ENCODE measurements around the gene HOXC5. TPM values are rescaled to one million over a fixed set of nuclear protein-coding genes. Genes with fewer than 3 reads are reported as not detected.

Gene HOXC5
- not detected for polyA plus RNA-seq (2013)

DNA sequence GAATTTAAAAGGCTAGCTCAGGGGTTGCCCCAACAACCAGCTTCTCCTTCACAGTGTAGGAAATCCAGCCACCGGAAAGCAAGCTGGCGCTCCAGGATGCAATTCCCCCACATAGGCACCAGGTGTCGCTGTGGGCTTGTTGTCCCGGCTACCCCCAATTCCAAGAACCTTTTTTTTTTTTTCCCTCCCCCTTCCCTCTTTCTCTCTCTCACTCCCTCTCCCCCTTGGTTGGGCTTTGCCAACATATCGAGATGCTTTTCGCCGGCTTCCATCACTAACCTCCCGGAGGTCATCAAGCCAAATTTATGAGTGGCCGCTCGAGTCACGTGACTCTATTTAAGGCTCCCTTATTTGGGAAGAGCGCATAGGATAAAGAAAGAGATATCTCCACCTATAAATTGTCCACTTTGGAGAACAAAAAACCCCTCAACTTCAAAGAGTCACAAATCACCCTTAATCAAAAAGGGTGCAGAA, at the start of gene HOXC5:
HOXC5 (plus strand) TSS at position 424 of the 474 bp plus-strand sequence. CDS start 73 bp downstream, outside the sequence.
- no peaks in the 10 kb centered on the region for H3K36me3 ChIP-seq (ENCODE audit: control insufficient read depth in 4 of 4, insufficient read depth in 4 of 4, low read length in 3 of 4)
- peak; percentile 68 to 84 (median 80) for DNase-seq
- H3K4me1 ChIP-seq (ENCODE audit: control extremely low read depth in 1 of 4, control insufficient read depth in 4 of 4, insufficient read depth in 4 of 4, low read length in 3 of 4): peaks cover 0 to 27% (median 12%) of the 10 kb centered on the region in 4 experiments
- CTCF ChIA-PET: interaction anchor here (0.6 to 7.3 kb wide), 30 partner anchors 9 to 500 kb away, joined by 3 to 90 read pairs (median 6); partner anchors contain the start of genes HOXC4, HOXC8, HOXC9 and SMUG1
- H3K9me3 ChIP-seq (ENCODE audit: control extremely low read depth in 1 of 5, control insufficient read depth in 4 of 5, insufficient read depth in 2 of 5, low read depth in 1 of 5, low read length in 4 of 5): peaks cover 0 to 15% (median 2%) of the 10 kb centered on the region in 5 experiments
- H3K4me3 ChIP-seq (ENCODE audit: control insufficient read depth in 1 of 7, extremely low read depth in 1 of 7, insufficient read depth in 4 of 7, low read depth in 2 of 7, low read length in 6 of 7): peak within 1 kb of the TSS in 2 of 7 experiments; percentile 8 to 17
- POLR2A ChIA-PET: interaction anchor here (0.6 kb wide), 2 partner anchors 10 to 168 kb away, joined by 3 read pairs; no protein-coding TSS in a partner anchor
- H3K27ac ChIP-seq (ENCODE audit: insufficient read depth in 1 of 2, low read depth in 1 of 2, low read length in 2 of 2, poor library complexity in 1 of 2, severe bottlenecking in 2 of 2): no peak within 1 kb of the TSS
- H3K27me3 ChIP-seq (replicated peaks in 2 of 5; ENCODE audit: control insufficient read depth in 4 of 5, insufficient read depth in 5 of 5, low read length in 4 of 5): peaks cover 15 to 100% (median 71%) of the 10 kb centered on the region in 5 experiments
- 0% methylated on average over 7 of the region's 12 CpGs for WGBS (ENCODE audit: insufficient coverage)

DNA sequence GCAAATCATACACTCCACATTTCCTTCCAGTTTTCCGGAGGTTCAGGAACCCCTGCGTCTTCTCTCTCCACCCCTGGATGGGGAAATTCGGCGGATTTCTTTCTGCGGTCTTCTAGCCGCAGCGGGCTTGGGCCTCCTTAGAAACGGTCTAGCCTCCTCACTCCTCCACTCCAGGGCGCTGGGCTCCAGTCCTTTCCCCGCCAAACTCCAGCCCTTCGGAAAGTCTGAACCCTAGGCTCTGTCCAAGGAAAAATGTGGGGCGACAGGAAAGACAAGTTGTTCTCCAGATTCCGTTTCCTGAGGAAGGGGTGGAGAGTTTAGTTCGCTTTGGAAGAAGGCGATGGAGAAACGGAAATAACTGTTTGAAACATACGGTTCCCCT, 49.3 kb upstream of the HOXC5 start:
- Histone ChIP-seq H3K4me1 (ENCODE audit: control extremely low read depth in 1 of 4, control insufficient read depth in 4 of 4, insufficient read depth in 4 of 4, low read length in 3 of 4) (peaks cover 0 to 21% (median 17%) of the 10 kb centered on the region in 4 experiments), H3K36me3 (ENCODE audit: control insufficient read depth in 4 of 4, insufficient read depth in 4 of 4, low read length in 3 of 4) (no peaks in the 10 kb centered on the region), H3K27me3 (replicated peaks in 2 of 5; ENCODE audit: control insufficient read depth in 4 of 5, insufficient read depth in 5 of 5, low read length in 4 of 5) (peaks cover 37 to 99% (median 70%) of the 10 kb centered on the region in 5 experiments), H3K4me3 (ENCODE audit: control insufficient read depth in 1 of 7, extremely low read depth in 1 of 7, insufficient read depth in 4 of 7, low read depth in 2 of 7, low read length in 6 of 7) (no peak overlapping the region), H3K27ac (ENCODE audit: insufficient read depth in 1 of 2, low read depth in 1 of 2, low read length in 2 of 2, poor library complexity in 1 of 2, severe bottlenecking in 2 of 2) (no peak overlapping the region), H3K9me3 (ENCODE audit: control extremely low read depth in 1 of 5, control insufficient read depth in 4 of 5, insufficient read depth in 2 of 5, low read depth in 1 of 5, low read length in 4 of 5) (peaks cover 0 to 8% (median 0%) of the 10 kb centered on the region in 5 experiments)
- ChIA-PET CTCF (no interaction called here), POLR2A (no interaction called here)
- peak in 1 of 3 donors; percentile 38 for DNase-seq
- WGBS (ENCODE audit: insufficient coverage): 2% methylated on average over 11 of the region's 17 CpGs

DNA sequence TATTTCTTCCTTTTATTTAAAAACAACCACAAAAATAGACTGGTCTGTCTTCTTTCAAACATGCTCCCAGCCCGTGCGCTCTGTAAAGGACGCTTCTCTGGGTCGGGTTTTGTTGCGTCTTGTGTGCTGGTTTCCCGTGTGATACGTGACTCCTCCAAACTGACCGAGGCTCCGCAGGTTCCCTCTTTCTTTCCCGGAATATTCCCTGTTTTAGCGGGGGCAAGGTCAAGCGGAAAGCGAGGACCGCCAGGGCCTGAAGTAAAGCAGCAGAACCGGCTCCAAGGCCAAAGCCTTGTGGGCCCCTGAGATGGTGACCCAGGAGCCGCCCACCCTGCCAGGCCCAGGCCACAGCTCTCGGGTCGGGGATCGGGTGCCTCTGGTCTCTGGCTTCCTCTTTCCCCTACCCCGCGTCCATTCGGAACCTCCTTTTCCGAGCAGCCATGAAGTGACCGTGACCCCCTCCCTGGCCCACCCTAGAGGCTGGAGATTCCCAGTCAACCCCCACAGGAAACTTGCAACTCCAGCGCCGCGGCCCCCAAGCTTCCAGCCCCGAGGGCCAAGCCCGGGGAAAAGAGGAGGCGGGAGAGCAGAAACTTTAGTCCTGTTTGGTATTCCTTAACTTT, 48.8 kb upstream of the HOXC5 start:
- POLR2A ChIA-PET: no interaction called here
- H3K4me1 ChIP-seq (ENCODE audit: control extremely low read depth in 1 of 4, control insufficient read depth in 4 of 4, insufficient read depth in 4 of 4, low read length in 3 of 4): peaks cover 0 to 21% (median 18%) of the 10 kb centered on the region in 4 experiments
- H3K9me3 ChIP-seq (ENCODE audit: control extremely low read depth in 1 of 5, control insufficient read depth in 4 of 5, insufficient read depth in 2 of 5, low read depth in 1 of 5, low read length in 4 of 5): peaks cover 0 to 8% (median 0%) of the 10 kb centered on the region in 5 experiments
- H3K27me3 ChIP-seq (replicated peaks in 2 of 5; ENCODE audit: control insufficient read depth in 4 of 5, insufficient read depth in 5 of 5, low read length in 4 of 5): peaks cover 40 to 99% (median 72%) of the 10 kb centered on the region in 5 experiments
- DNase-seq: no peak
- no peaks in the 10 kb centered on the region for H3K36me3 ChIP-seq (ENCODE audit: control insufficient read depth in 4 of 4, insufficient read depth in 4 of 4, low read length in 3 of 4)
- H3K4me3 ChIP-seq (ENCODE audit: control insufficient read depth in 1 of 7, extremely low read depth in 1 of 7, insufficient read depth in 4 of 7, low read depth in 2 of 7, low read length in 6 of 7): no peak overlapping the region
- CTCF ChIA-PET: interaction anchor here (1.3 to 5.6 kb wide), 2 partner anchors 9 to 15 kb away, joined by 3 to 46 read pairs; partner anchors contain the start of gene HOXC9
- H3K27ac ChIP-seq (ENCODE audit: insufficient read depth in 1 of 2, low read depth in 1 of 2, low read length in 2 of 2, poor library complexity in 1 of 2, severe bottlenecking in 2 of 2): no peak overlapping the region
- 2% methylated on average over 23 of the region's 30 CpGs for WGBS (ENCODE audit: insufficient coverage)

DNA sequence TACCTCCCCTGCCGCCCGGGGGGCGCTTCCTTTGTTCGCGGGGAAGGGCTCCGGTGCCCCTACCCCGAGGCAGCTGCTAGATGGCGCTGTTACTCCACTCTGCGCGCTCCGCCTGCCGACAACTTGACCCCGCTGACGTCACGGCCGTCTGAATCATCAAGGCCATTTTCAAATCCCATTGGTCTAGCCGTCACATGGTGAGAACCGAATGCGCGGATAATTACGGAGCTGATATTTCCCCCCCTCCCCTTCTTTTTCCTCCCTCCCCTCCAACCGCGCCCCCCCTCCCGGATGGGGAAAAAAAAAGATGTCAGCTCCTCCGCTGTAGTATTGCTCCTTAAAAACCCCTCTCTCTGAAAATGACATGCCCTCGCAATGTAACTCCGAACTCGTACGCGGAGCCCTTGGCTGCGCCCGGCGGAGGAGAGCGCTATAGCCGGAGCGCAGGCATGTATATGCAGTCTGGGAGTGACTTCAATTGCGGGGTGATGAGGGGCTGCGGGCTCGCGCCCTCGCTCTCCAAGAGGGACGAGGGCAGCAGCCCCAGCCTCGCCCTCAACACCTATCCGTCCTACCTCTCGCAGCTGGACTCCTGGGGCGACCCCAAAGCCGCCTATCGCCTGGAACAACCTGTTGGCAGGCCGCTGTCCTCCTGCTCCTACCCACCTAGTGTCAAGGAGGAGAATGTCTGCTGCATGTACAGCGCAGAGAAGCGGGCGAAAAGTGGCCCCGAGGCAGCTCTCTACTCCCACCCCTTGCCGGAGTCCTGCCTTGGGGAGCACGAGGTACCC, 47.8 kb upstream of the HOXC5 start, which contains the start of gene HOXC10:
HOXC10 (plus strand) TSS at position 246 of the 791 bp plus-strand sequence; CDS start at position 360, 114 bp downstream.
- ChIA-PET CTCF (interaction anchor here (0.7 to 5.6 kb wide), 12 partner anchors 8 to 223 kb away, joined by 3 to 46 read pairs (median 4); partner anchors contain the start of gene HOXC9), POLR2A (no interaction called here)
- Histone ChIP-seq H3K36me3 (ENCODE audit: control insufficient read depth in 4 of 4, insufficient read depth in 4 of 4, low read length in 3 of 4) (no peaks in the 10 kb centered on the region), H3K27me3 (replicated peaks in 2 of 5; ENCODE audit: control insufficient read depth in 4 of 5, insufficient read depth in 5 of 5, low read length in 4 of 5) (peaks cover 39 to 99% (median 74%) of the 10 kb centered on the region in 5 experiments), H3K4me3 (ENCODE audit: control insufficient read depth in 1 of 7, extremely low read depth in 1 of 7, insufficient read depth in 4 of 7, low read depth in 2 of 7, low read length in 6 of 7) (peak within 1 kb of the TSS in 1 of 7 experiments; percentile 32), H3K9me3 (ENCODE audit: control extremely low read depth in 1 of 5, control insufficient read depth in 4 of 5, insufficient read depth in 2 of 5, low read depth in 1 of 5, low read length in 4 of 5) (peaks cover 0 to 8% (median 0%) of the 10 kb centered on the region in 5 experiments), H3K27ac (ENCODE audit: insufficient read depth in 1 of 2, low read depth in 1 of 2, low read length in 2 of 2, poor library complexity in 1 of 2, severe bottlenecking in 2 of 2) (no peak within 1 kb of the TSS), H3K4me1 (ENCODE audit: control extremely low read depth in 1 of 4, control insufficient read depth in 4 of 4, insufficient read depth in 4 of 4, low read length in 3 of 4) (peaks cover 0 to 25% (median 19%) of the 10 kb centered on the region in 4 experiments)
- DNase-seq: peak; percentile 89 to 90 (median 90)
- WGBS (ENCODE audit: insufficient coverage): 4% methylated on average over 35 of the region's 55 CpGs

DNA sequence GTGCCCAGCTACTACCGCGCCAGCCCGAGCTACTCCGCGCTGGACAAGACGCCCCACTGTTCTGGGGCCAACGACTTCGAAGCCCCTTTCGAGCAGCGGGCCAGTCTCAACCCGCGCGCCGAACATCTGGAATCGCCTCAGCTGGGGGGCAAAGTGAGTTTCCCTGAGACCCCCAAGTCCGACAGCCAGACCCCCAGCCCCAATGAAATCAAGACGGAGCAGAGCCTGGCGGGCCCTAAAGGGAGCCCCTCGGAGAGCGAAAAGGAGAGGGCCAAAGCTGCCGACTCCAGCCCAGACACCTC, 47.2 kb upstream of the HOXC5 start:
- DNase-seq: no peak
- H3K9me3 ChIP-seq (ENCODE audit: control extremely low read depth in 1 of 5, control insufficient read depth in 4 of 5, insufficient read depth in 2 of 5, low read depth in 1 of 5, low read length in 4 of 5): peaks cover 0 to 8% (median 0%) of the 10 kb centered on the region in 5 experiments
- no peak overlapping the region for H3K27ac ChIP-seq (ENCODE audit: insufficient read depth in 1 of 2, low read depth in 1 of 2, low read length in 2 of 2, poor library complexity in 1 of 2, severe bottlenecking in 2 of 2)
- 9% methylated on average over 21 of the region's 21 CpGs for WGBS (ENCODE audit: insufficient coverage)
- peaks cover 0 to 25% (median 19%) of the 10 kb centered on the region in 4 experiments for H3K4me1 ChIP-seq (ENCODE audit: control extremely low read depth in 1 of 4, control insufficient read depth in 4 of 4, insufficient read depth in 4 of 4, low read length in 3 of 4)
- POLR2A ChIA-PET: no interaction called here
- H3K27me3 ChIP-seq (replicated peaks in 2 of 5; ENCODE audit: control insufficient read depth in 4 of 5, insufficient read depth in 5 of 5, low read length in 4 of 5): peaks cover 39 to 99% (median 76%) of the 10 kb centered on the region in 5 experiments
- CTCF ChIA-PET: interaction anchor here (0.7 to 5.6 kb wide), 13 partner anchors 10 to 284 kb away, joined by 3 to 46 read pairs (median 4); partner anchors contain the start of gene HOXC9
- no peaks in the 10 kb centered on the region for H3K36me3 ChIP-seq (ENCODE audit: control insufficient read depth in 4 of 4, insufficient read depth in 4 of 4, low read length in 3 of 4)
- peak overlapping the region in 1 of 7 experiments; percentile 32 for H3K4me3 ChIP-seq (ENCODE audit: control insufficient read depth in 1 of 7, extremely low read depth in 1 of 7, insufficient read depth in 4 of 7, low read depth in 2 of 7, low read length in 6 of 7)

DNA sequence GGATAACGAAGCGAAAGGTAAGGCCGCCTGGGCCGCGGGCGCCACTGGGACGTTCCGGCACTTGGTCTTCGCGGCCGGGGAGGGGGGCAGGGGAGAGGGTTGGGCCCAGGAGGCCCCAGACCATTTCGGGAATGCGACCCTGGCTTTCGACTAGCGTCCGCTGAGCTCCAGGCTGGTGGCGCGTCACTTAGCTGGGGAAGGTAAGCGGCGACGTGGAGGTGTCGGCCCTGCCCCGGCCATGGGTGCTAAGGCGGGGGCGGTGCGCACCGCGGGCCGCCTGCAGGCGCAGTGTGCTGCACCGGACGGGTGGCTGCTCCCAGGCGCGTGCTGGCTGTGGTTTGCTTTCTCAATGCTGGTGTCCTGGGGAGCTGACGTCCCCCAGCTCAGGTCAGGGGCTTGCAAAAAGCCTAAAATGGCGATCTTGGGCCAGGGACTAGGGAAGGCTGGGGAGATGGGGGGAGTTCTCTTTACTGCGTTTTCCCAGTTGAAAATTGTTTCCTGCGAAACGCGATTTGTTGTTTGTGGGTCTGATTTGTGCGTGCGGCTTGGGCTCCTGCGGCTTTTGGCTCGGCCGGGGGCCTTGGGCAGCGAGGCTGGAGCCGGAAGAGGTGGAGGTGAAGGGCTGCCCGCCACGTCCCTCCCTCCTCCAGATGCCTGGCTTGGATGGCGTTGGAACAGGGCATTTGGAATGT, 46.7 kb upstream of the HOXC5 start:
- peaks cover 0 to 8% (median 0%) of the 10 kb centered on the region in 5 experiments for H3K9me3 ChIP-seq (ENCODE audit: control extremely low read depth in 1 of 5, control insufficient read depth in 4 of 5, insufficient read depth in 2 of 5, low read depth in 1 of 5, low read length in 4 of 5)
- H3K27me3 ChIP-seq (replicated peaks in 2 of 5; ENCODE audit: control insufficient read depth in 4 of 5, insufficient read depth in 5 of 5, low read length in 4 of 5): peaks cover 39 to 99% (median 71%) of the 10 kb centered on the region in 5 experiments
- POLR2A ChIA-PET: interaction anchor here (0.6 kb wide), 1 partner anchor 15 kb away, joined by 3 read pairs; no protein-coding TSS in a partner anchor
- H3K4me1 ChIP-seq (ENCODE audit: control extremely low read depth in 1 of 4, control insufficient read depth in 4 of 4, insufficient read depth in 4 of 4, low read length in 3 of 4): peaks cover 0 to 25% (median 19%) of the 10 kb centered on the region in 4 experiments
- DNase-seq: peak in 1 of 3 donors; percentile 35
- 2% methylated on average over 29 of the region's 50 CpGs for WGBS (ENCODE audit: insufficient coverage)
- no peaks in the 10 kb centered on the region for H3K36me3 ChIP-seq (ENCODE audit: control insufficient read depth in 4 of 4, insufficient read depth in 4 of 4, low read length in 3 of 4)
- no peak overlapping the region for H3K4me3 ChIP-seq (ENCODE audit: control insufficient read depth in 1 of 7, extremely low read depth in 1 of 7, insufficient read depth in 4 of 7, low read depth in 2 of 7, low read length in 6 of 7)
- H3K27ac ChIP-seq (ENCODE audit: insufficient read depth in 1 of 2, low read depth in 1 of 2, low read length in 2 of 2, poor library complexity in 1 of 2, severe bottlenecking in 2 of 2): no peak overlapping the region
- CTCF ChIA-PET: interaction anchor here (0.7 to 5.6 kb wide), 18 partner anchors 10 to 284 kb away, joined by 3 to 46 read pairs (median 4); partner anchors contain the start of genes HOXC8 and HOXC9
